Measurements from ENCODE around the gene SLC36A2.
A peak's percentile ranks its signal among the peaks of the same experiment; 100 is the strongest.

The SLC36A2 gene

GRCh38 chr5:151283120-151283825, 64.1 kb downstream of the SLC36A2 start:
- TF ChIP-seq, protein P1, sequence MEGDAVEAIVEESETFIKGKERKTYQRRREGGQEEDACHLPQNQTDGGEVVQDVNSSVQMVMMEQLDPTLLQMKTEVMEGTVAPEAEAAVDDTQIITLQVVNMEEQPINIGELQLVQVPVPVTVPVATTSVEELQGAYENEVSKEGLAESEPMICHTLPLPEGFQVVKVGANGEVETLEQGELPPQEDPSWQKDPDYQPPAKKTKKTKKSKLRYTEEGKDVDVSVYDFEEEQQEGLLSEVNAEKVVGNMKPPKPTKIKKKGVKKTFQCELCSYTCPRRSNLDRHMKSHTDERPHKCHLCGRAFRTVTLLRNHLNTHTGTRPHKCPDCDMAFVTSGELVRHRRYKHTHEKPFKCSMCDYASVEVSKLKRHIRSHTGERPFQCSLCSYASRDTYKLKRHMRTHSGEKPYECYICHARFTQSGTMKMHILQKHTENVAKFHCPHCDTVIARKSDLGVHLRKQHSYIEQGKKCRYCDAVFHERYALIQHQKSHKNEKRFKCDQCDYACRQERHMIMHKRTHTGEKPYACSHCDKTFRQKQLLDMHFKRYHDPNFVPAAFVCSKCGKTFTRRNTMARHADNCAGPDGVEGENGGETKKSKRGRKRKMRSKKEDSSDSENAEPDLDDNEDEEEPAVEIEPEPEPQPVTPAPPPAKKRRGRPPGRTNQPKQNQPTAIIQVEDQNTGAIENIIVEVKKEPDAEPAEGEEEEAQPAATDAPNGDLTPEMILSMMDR (conservative IDR thresholded peaks at IDR 0.05), result no peak
- TF ChIP-seq ZFX (IDR thresholded peaks at IDR 0.05), result no peak
- peak overlapping the region; percentile 70 for H3K27ac ChIP-seq

- no peak overlapping the region for H3K27ac ChIP-seq
- no peak for TF ChIP-seq ZFX (IDR thresholded peaks at IDR 0.05)
- TF ChIP-seq, protein P1 (conservative IDR thresholded peaks at IDR 0.05), result no peak
These were observed 66.2 kb downstream of the SLC36A2 start for GRCh38 chr5:151281001-151281639.

- TF ChIP-seq ZFX (IDR thresholded peaks at IDR 0.05), result no peak
- TF ChIP-seq, protein P1 (conservative IDR thresholded peaks at IDR 0.05), result no peak
These were observed 66.9 kb downstream of the SLC36A2 start for GRCh38 chr5:151280443-151280842.

GRCh38 chr5:151278845-151279244, 68.5 kb downstream of the SLC36A2 start:
- TF ChIP-seq, protein P1 (conservative IDR thresholded peaks at IDR 0.05), result no peak
- TF ChIP-seq ZFX (IDR thresholded peaks at IDR 0.05), result no peak
- H3K27ac ChIP-seq, result no peak overlapping the region

More at GRCh38 chr5:151280443-151280842, 66.9 kb downstream of the SLC36A2 start:
- H3K27ac ChIP-seq, result no peak overlapping the region

DNA sequence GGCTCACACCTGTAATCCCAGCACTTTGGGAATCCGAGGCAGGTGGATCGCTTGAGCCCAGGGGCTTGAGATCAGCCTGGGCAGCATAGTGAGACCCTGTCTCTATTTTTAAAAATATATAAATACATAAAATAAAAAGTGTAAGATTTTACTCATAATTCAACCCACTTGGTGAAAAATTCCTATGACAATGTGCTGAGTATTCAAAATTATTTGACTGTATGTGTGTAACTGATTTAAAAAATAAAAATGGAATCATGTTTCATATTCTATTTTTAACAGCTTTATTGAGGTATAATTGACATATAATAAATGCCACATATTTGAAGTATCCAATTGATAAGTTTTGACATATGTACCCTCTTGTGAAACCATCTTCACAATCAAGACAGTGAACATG, 71.6 kb downstream of the SLC36A2 start:
- TF ChIP-seq ZFX (IDR thresholded peaks at IDR 0.05), result no peak
- TF ChIP-seq, protein P1 (conservative IDR thresholded peaks at IDR 0.05), result no peak
- H3K27ac ChIP-seq, result no peak overlapping the region

- TF ChIP-seq, protein P1 (conservative IDR thresholded peaks at IDR 0.05), result no peak
- TF ChIP-seq ZFX (IDR thresholded peaks at IDR 0.05), result no peak
- peak overlapping the region; percentile 79 for H3K27ac ChIP-seq
These were observed 72.7 kb downstream of the SLC36A2 start for GRCh38 chr5:151274666-151275065.

GRCh38 chr5:151271336-151271735, 76.0 kb downstream of the SLC36A2 start:
- TF ChIP-seq ZFX (IDR thresholded peaks at IDR 0.05), result no peak
- TF ChIP-seq, protein P1 (conservative IDR thresholded peaks at IDR 0.05), result no peak
- no peak overlapping the region for H3K27ac ChIP-seq

All from C4-2B (cell line).